K562 (cell line): Measurements from ENCODE around the gene MPC1. TPM values are rescaled to one million over a fixed set of nuclear protein-coding genes. Genes with fewer than 3 reads are reported as not detected.

Experiments
- ATAC-seq: fragments of 200-7000 bp; cut with Tn5 transposase; 3 replicates; pipeline ENCODE4 v1.9.1; 2020; ENCODE audit warnings: moderate library complexity
- BruUV-seq: library from RNA; stranded (reverse); fragments of 400-500 nt; replicated peaks from 2 replicates; lab custom pipeline; 2021; lab: Mats Ljungman, UMichigan
- CTCF ChIA-PET: fragments of 300-600 bp; formaldehyde crosslinking; extraction: SDS; loops from one replicate; lab custom pipeline; 2021; ENCODE audit warnings: low intra/inter-chr PET ratio; lab: Yijun Ruan, JAX
- POLR2A ChIA-PET: fragments of 300-600, 350-650 bp; sonication (Branson Sonifier 250); formaldehyde crosslinking; extraction: SDS; loops from one replicate; lab custom pipeline; 2021; ENCODE audit warnings: antibody characterized with exemption, inconsistent platforms; lab: Yijun Ruan, JAX
- DNase-seq, 4 experiments: peaks; one replicate each; pipeline versions ENCODE4 v3.0.0 to v3.0.0-alpha.2; 2011 to 2018; ENCODE audit warnings: low spot score in 3 of 4, mixed read lengths in 3 of 4; ENCODE audit errors: extremely low read depth in 1 of 4
- FAIRE-seq: peaks from 2 replicates; lab custom pipeline; 2011; peaks lifted over from hg19 to GRCh38; lab: Jason Lieb, UNC
- H2AFZ ChIP-seq: 2 replicates; pipeline ENCODE4 v1.6.0; 2011; ENCODE audit warnings: low read depth, low read length, control low read depth, inconsistent platforms
- H3K27ac ChIP-seq: fragments of 200-600 bp; 3 replicates; pipeline ENCODE4 v1.8.0; 2011; ENCODE audit warnings: low read depth, mild to moderate bottlenecking, control low read depth, inconsistent platforms, low read length, moderate library complexity, mixed read lengths; ENCODE audit errors: extremely low read depth
- H3K27me3 ChIP-seq, 2 experiments: fragments of 300-600 bp in 1 of 2; 2 replicates in 1 of 2; 3 replicates in 1 of 2; pipeline versions ENCODE4 v1.6.0 to v1.8.0; 2011; ENCODE audit warnings: inconsistent platforms in 2 of 2, low read length in 2 of 2, mild to moderate bottlenecking in 1 of 2, mixed read lengths in 1 of 2, moderate library complexity in 1 of 2; ENCODE audit not compliant: control insufficient read depth in 2 of 2, insufficient read depth in 2 of 2
- H3K36me3 ChIP-seq: fragments of 300-600 bp; 3 replicates; pipeline ENCODE4 v1.8.0; 2011; ENCODE audit warnings: mild to moderate bottlenecking, low read length, inconsistent platforms; ENCODE audit not compliant: control insufficient read depth, insufficient read depth
- H3K4me1 ChIP-seq, 2 experiments: fragments of 200-600 bp in 1 of 2; replicated peaks in 1 of 2; 2 replicates in 1 of 2; 3 replicates in 1 of 2; pipeline versions ENCODE4 v1.5.1 to v1.8.0; 2011; ENCODE audit warnings: inconsistent platforms in 2 of 2, low read length in 2 of 2, mild to moderate bottlenecking in 1 of 2, mixed read lengths in 1 of 2, moderate library complexity in 1 of 2; ENCODE audit not compliant: control insufficient read depth in 2 of 2, insufficient read depth in 2 of 2
- H3K4me2 ChIP-seq: 2 replicates; pipeline ENCODE4 v1.6.1; 2011; ENCODE audit warnings: low read length, control low read depth, inconsistent platforms, mixed read lengths; ENCODE audit not compliant: insufficient read depth
- H3K4me3 ChIP-seq: fragments of 200-600 bp; sonication (generic), shearing (Covaris generic); 2 replicates; pipeline ENCODE4 v1.5.1; 2016; ENCODE audit warnings: control low read depth, inconsistent platforms
- H3K79me2 ChIP-seq: fragments of 200-600 bp; 3 replicates; pipeline ENCODE4 v1.8.0; 2011; ENCODE audit warnings: low read length, inconsistent platforms; ENCODE audit not compliant: control insufficient read depth, insufficient read depth
- H3K9ac ChIP-seq, 2 experiments: 2 replicates each; pipeline versions ENCODE4 v1.6.0 to v1.6.1; 2011; ENCODE audit warnings: low read depth in 2 of 2, low read length in 2 of 2, control low read depth in 1 of 2, inconsistent platforms in 1 of 2, mild to moderate bottlenecking in 1 of 2, mixed read lengths in 1 of 2; ENCODE audit not compliant: insufficient read depth in 1 of 2
- H3K9me1 ChIP-seq: one replicate; pipeline ENCODE4 v1.6.0; 2011; ENCODE audit warnings: inconsistent platforms, mild to moderate bottlenecking, low read length, moderate library complexity; ENCODE audit not compliant: control insufficient read depth, insufficient read depth
- H3K9me3 ChIP-seq: replicated peaks from 2 replicates; pipeline ENCODE4 v1.5.1; 2011; ENCODE audit warnings: low read depth, low read length, inconsistent platforms; ENCODE audit not compliant: control insufficient read depth, insufficient read depth
- H4K20me1 ChIP-seq: replicated peaks from 2 replicates; pipeline ENCODE4 v1.6.1; 2011; ENCODE audit warnings: low read length, inconsistent platforms, mixed read lengths; ENCODE audit not compliant: control insufficient read depth, insufficient read depth
- PHB2 ChIP-seq: fragments of 450-650 bp; IDR thresholded peaks from 2 replicates; pipeline ENCODE4 v1.6.1; 2017; ENCODE audit warnings: low read depth
- SLC30A9 ChIP-seq: fragments of 250-450 bp; sonication (Bioruptor Pico); IDR thresholded peaks from 2 replicates; pipeline ENCODE4 v1.8.0; 2022; ENCODE audit warnings: mild to moderate bottlenecking, moderate library complexity
- SMARCC2 ChIP-seq: fragments of 450-650 bp; IDR thresholded peaks from 2 replicates; pipeline ENCODE4 v1.6.1; 2017; ENCODE audit warnings: antibody characterized with exemption, moderate library complexity, mild to moderate bottlenecking, low read depth
- TAL1 ChIP-seq: fragments of 450-650 bp; IDR thresholded peaks from 2 replicates; pipeline ENCODE4 v1.6.1; 2016; ENCODE audit warnings: mild to moderate bottlenecking
- THRAP3 ChIP-seq: fragments of 450-650 bp; IDR thresholded peaks from 2 replicates; pipeline ENCODE4 v1.6.1; 2016; ENCODE audit warnings: mild to moderate bottlenecking, inconsistent platforms, borderline replicate concordance
- ZNF239 ChIP-seq: fragments of 250-450 bp; sonication (Bioruptor Pico); IDR thresholded peaks from 2 replicates; pipeline ENCODE4 v1.4.0; 2020; ENCODE audit warnings: mild to moderate bottlenecking
- WGBS: fragments of 100-300 bp; shearing (Covaris generic); methylation state at CpG from one replicate; pipeline ENCODE4 v1.1.6; 2016; ENCODE audit warnings: low coverage, mixed read lengths; ENCODE audit not compliant: insufficient coverage; ENCODE audit errors: missing lambda C conversion rate; 5-methylcytosine and 5-hydroxymethylcytosine counted together
- in situ Hi-C: fragments of 300-500 bp; cut with MboI; formaldehyde crosslinking; loops from 4 replicates; pipeline ENCODE4 v1.15.0; 2018; ENCODE audit warnings: inconsistent platforms, mixed read lengths
- intact Hi-C: fragments of 100-400 bp; cut with micrococcal nuclease; formaldehyde crosslinking; loops from 2 replicates; pipeline ENCODE4 v1.14.2; 2022
- polyA plus RNA-seq, 8 experiments: library from polyadenylated mRNA; depleted of rRNA in 4 of 8; stranded (reverse) in 5 of 8; unstranded in 3 of 8; fragments of >200 nt; fragmentation: Nextera tagmentation in 2 of 8; fragmentation: Illumina TruSeq in 1 of 8; extraction: Ambion mirVana in 2 of 8; extraction: Trizol in 1 of 8; gene quantifications; 2 replicates each; pipeline versions ENCODE4 v1.2.1 to v1.2.3, GENCODE V29; 2011 to 2014; ENCODE audit warnings: inconsistent platforms in 1 of 8, missing spikeins in 1 of 8
- total RNA-seq, 7 experiments: library from RNA; depleted of rRNA in 6 of 7; stranded (reverse); fragments of >200 nt in 6 of 7; fragmentation: Illumina TruSeq in 2 of 7; extraction: Trizol in 2 of 7; gene quantifications; 2 replicates each; pipeline versions ENCODE4 v1.2.1 to v1.2.3, GENCODE V29; 2011 to 2021; ENCODE audit warnings: low replicate concordance in 1 of 7
- TF ChIP-seq, protein P1 (sequence below): sonication (generic); formaldehyde crosslinking; IDR thresholded peaks from 2 replicates; pipeline ENCODE4 v1.8.1; 2023; ENCODE audit warnings: mild to moderate bottlenecking, missing genetic modification reagents
- TF ChIP-seq, protein P2 (sequence below): fragments of 250-450 bp; sonication (Bioruptor Pico); IDR thresholded peaks from 2 replicates; pipeline ENCODE4 v1.4.0; 2020
- TF ChIP-seq, protein P3 (sequence below): fragments of 450-650 bp; IDR thresholded peaks from 2 replicates; pipeline ENCODE4 v1.6.1; 2016

Gene MPC1
- total and polyA plus RNA-seq, 9 of the 15 experiments (the other 6 are each of a cell fraction or from before 2014, with no cell fraction given), result 78.6 to 185 (median 138) TPM

GRCh38 chr6:166413491-166413951 lies 30.8 kb upstream of the MPC1 start:
- DNase-seq (no peak), FAIRE-seq (no peak), ATAC-seq (no peak)
- Histone ChIP-seq H3K4me2 (no peak overlapping the region), H3K4me1 (peaks cover 0 to 11% of the 10 kb centered on the region in 2 experiments; a peak in 1 of 5 replicates), H3K27ac (no peak overlapping the region), H3K4me3 (no peak overlapping the region), H3K9me3 (no peaks in the 10 kb centered on the region), H4K20me1 (peaks cover 5% of the 10 kb centered on the region; the same call in 1 of the 2 replicates), H3K79me2 (no peaks in the 10 kb centered on the region), H3K27me3 (peaks cover 41 to 73% of the 10 kb centered on the region in 2 experiments), H2AFZ (no peak overlapping the region), H3K9me1 (no peaks in the 10 kb centered on the region), H3K36me3 (no peaks in the 10 kb centered on the region), H3K9ac (no peak overlapping the region)
- 0% methylated on average over 17 of the region's 17 CpGs for WGBS
- intact Hi-C loops, result no loop called here
- no TSS peak for BruUV-seq
- in situ Hi-C loops, result no loop called here
- ChIA-PET POLR2A (interaction anchor here (0.6 kb wide), 1 partner anchor 112 kb away, joined by 3 read pairs; no protein-coding TSS in a partner anchor), CTCF (no interaction called here)
- no peak for TF ChIP-seq SMARCC2
- TF ChIP-seq PHB2, result no peak
- no peak for TF ChIP-seq TAL1
- TF ChIP-seq, protein P1, sequence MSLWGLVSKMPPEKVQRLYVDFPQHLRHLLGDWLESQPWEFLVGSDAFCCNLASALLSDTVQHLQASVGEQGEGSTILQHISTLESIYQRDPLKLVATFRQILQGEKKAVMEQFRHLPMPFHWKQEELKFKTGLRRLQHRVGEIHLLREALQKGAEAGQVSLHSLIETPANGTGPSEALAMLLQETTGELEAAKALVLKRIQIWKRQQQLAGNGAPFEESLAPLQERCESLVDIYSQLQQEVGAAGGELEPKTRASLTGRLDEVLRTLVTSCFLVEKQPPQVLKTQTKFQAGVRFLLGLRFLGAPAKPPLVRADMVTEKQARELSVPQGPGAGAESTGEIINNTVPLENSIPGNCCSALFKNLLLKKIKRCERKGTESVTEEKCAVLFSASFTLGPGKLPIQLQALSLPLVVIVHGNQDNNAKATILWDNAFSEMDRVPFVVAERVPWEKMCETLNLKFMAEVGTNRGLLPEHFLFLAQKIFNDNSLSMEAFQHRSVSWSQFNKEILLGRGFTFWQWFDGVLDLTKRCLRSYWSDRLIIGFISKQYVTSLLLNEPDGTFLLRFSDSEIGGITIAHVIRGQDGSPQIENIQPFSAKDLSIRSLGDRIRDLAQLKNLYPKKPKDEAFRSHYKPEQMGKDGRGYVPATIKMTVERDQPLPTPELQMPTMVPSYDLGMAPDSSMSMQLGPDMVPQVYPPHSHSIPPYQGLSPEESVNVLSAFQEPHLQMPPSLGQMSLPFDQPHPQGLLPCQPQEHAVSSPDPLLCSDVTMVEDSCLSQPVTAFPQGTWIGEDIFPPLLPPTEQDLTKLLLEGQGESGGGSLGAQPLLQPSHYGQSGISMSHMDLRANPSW, result no peak
- TF ChIP-seq SLC30A9 (CRISPR knock-in tag), result no peak
- TF ChIP-seq, protein P2, sequence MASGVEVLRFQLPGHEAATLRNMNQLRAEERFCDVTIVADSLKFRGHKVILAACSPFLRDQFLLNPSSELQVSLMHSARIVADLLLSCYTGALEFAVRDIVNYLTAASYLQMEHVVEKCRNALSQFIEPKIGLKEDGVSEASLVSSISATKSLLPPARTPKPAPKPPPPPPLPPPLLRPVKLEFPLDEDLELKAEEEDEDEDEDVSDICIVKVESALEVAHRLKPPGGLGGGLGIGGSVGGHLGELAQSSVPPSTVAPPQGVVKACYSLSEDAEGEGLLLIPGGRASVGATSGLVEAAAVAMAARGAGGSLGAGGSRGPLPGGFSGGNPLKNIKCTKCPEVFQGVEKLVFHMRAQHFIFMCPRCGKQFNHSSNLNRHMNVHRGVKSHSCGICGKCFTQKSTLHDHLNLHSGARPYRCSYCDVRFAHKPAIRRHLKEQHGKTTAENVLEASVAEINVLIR (CRISPR knock-in tag), result no peak
- TF ChIP-seq THRAP3, result no peak
- TF ChIP-seq ZNF239 (CRISPR knock-in tag), result no peak
- TF ChIP-seq, protein P3, sequence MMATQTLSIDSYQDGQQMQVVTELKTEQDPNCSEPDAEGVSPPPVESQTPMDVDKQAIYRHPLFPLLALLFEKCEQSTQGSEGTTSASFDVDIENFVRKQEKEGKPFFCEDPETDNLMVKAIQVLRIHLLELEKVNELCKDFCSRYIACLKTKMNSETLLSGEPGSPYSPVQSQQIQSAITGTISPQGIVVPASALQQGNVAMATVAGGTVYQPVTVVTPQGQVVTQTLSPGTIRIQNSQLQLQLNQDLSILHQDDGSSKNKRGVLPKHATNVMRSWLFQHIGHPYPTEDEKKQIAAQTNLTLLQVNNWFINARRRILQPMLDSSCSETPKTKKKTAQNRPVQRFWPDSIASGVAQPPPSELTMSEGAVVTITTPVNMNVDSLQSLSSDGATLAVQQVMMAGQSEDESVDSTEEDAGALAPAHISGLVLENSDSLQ, result no peak
